Measurements from ENCODE around the gene SIGLEC11. TPM values are rescaled to one million over a fixed set of nuclear protein-coding genes. Genes with fewer than 3 reads are reported as not detected.

Gene SIGLEC11
- total RNA-seq, 6 experiments from 2014 or later, result 0.74 to 3.0 (median 1.7) TPM

GRCh38 chr19:49988433-49988832 lies 27.5 kb upstream of the SIGLEC11 start:
- peaks cover 0 to 57% (median 12%) of the 10 kb centered on the region in 4 donors for H3K36me3 ChIP-seq
- TF ChIP-seq POLR2A (IDR thresholded peaks at IDR 0.05) (no peak), CTCF (IDR thresholded peaks at IDR 0.05) (no peak)
- DNase-seq (no peak), ATAC-seq (no peak)
- H3K27ac ChIP-seq, result no peak overlapping the region
- H3K27me3 ChIP-seq, result no peaks in the 10 kb centered on the region
- H3K9me3 ChIP-seq, result no peaks in the 10 kb centered on the region
- no peaks in the 10 kb centered on the region for H3K4me1 ChIP-seq
- H3K4me3 ChIP-seq, result no peak overlapping the region
- intact Hi-C loops (cut with DNase I), result no loop called here
- 94% methylated on average over 4 of the region's 9 CpGs for WGBS (ENCODE audit: insufficient coverage, low coverage, low lambda C conversion rate, missing lambda C conversion rate)

GRCh38 chr19:49988007-49988406 lies 27.0 kb upstream of the SIGLEC11 start:
- no peaks in the 10 kb centered on the region for H3K4me1 ChIP-seq
- no peak for DNase-seq
- peaks cover 0 to 57% (median 12%) of the 10 kb centered on the region in 4 donors for H3K36me3 ChIP-seq
- TF ChIP-seq CTCF (IDR thresholded peaks at IDR 0.05) (no peak), POLR2A (IDR thresholded peaks at IDR 0.05) (no peak)
- H3K27me3 ChIP-seq, result no peaks in the 10 kb centered on the region
- no peak overlapping the region for H3K27ac ChIP-seq
- no peak for ATAC-seq
- WGBS (ENCODE audit: insufficient coverage, low coverage, low lambda C conversion rate, missing lambda C conversion rate), result no CpG with 5 or more reads among the region's 5 CpGs
- H3K9me3 ChIP-seq, result no peaks in the 10 kb centered on the region
- intact Hi-C loops (cut with DNase I), result no loop called here
- H3K4me3 ChIP-seq, result no peak overlapping the region

GRCh38 chr19:49987159-49987698 lies 26.3 kb upstream of the SIGLEC11 start:
- Histone ChIP-seq H3K27ac (no peak overlapping the region), H3K4me3 (no peak overlapping the region), H3K36me3 (peaks cover 0 to 50% (median 10%) of the 10 kb centered on the region in 4 donors), H3K4me1 (no peaks in the 10 kb centered on the region), H3K27me3 (no peaks in the 10 kb centered on the region), H3K9me3 (no peaks in the 10 kb centered on the region)
- intact Hi-C loops (cut with DNase I), result no loop called here
- DNase-seq, result peak; percentile 74 to 88 (median 84)
- ATAC-seq, result peak; percentile 69 to 95 (median 79)
- 29% methylated on average over 6 of the region's 9 CpGs for WGBS (ENCODE audit: insufficient coverage, low coverage, low lambda C conversion rate, missing lambda C conversion rate)
- no peak for TF ChIP-seq CTCF (IDR thresholded peaks at IDR 0.05)
- TF ChIP-seq POLR2A (IDR thresholded peaks at IDR 0.05), result no peak

GRCh38 chr19:49986354-49986753 lies 25.4 kb upstream of the SIGLEC11 start:
- intact Hi-C loops (cut with DNase I), result no loop called here
- H3K27ac ChIP-seq, result no peak overlapping the region
- H3K9me3 ChIP-seq, result no peaks in the 10 kb centered on the region
- DNase-seq, result no peak
- H3K4me3 ChIP-seq, result no peak overlapping the region
- TF ChIP-seq CTCF (IDR thresholded peaks at IDR 0.05), result no peak
- TF ChIP-seq POLR2A (IDR thresholded peaks at IDR 0.05), result no peak
- H3K27me3 ChIP-seq, result no peaks in the 10 kb centered on the region
- WGBS (ENCODE audit: insufficient coverage, low coverage, low lambda C conversion rate, missing lambda C conversion rate), result 95% methylated on average over 8 of the region's 10 CpGs
- H3K4me1 ChIP-seq, result no peaks in the 10 kb centered on the region
- no peak for ATAC-seq
- peaks cover 0 to 42% (median 6%) of the 10 kb centered on the region in 4 donors for H3K36me3 ChIP-seq

All from right lobe of liver (tissue), 6 donors.